ENCODE measurements around the gene CASP2. TPM values are rescaled to one million over a fixed set of nuclear protein-coding genes. Genes with fewer than 3 reads are reported as not detected.

Gene CASP2
- total RNA-seq, 2 donors from 2014 or later, result 33.9 to 47.0 TPM

- Histone ChIP-seq H3K36me3 (no peaks in the 10 kb centered on the region), H3K27me3 (no peaks in the 10 kb centered on the region), H3K4me1 (no peaks in the 10 kb centered on the region), H3K9me3 (no peaks in the 10 kb centered on the region), H3K27ac (no peak overlapping the region), H3K4me3 (peak overlapping the region; percentile 5), H3K9ac (ENCODE audit: low read depth in 2 of 2, low read length in 2 of 2) (no peak overlapping the region)
- intact Hi-C loops (cut with DNase I), result no loop called here
- peak; percentile 64 for DNase-seq
- TF ChIP-seq CTCF (IDR thresholded peaks at IDR 0.05), result peak; percentile 65
Observed at GRCh38 chr7:143345428-143345900, 57.3 kb downstream of the CASP2 start.

- no peaks in the 10 kb centered on the region for H3K9me3 ChIP-seq
- no peak for DNase-seq
- intact Hi-C loops (cut with DNase I), result no loop called here
- no peak for TF ChIP-seq CTCF (IDR thresholded peaks at IDR 0.05)
- no peak overlapping the region for H3K9ac ChIP-seq (ENCODE audit: low read depth in 2 of 2, low read length in 2 of 2)
- no peaks in the 10 kb centered on the region for H3K27me3 ChIP-seq
- no peak overlapping the region for H3K27ac ChIP-seq
- no peak overlapping the region for H3K4me3 ChIP-seq
- no peaks in the 10 kb centered on the region for H3K36me3 ChIP-seq
- no peaks in the 10 kb centered on the region for H3K4me1 ChIP-seq
Observed at GRCh38 chr7:143346018-143346417, 57.9 kb downstream of the CASP2 start.

GRCh38 chr7:143347950-143348349 lies 59.8 kb downstream of the CASP2 start:
- no peak overlapping the region for H3K4me3 ChIP-seq
- no peaks in the 10 kb centered on the region for H3K9me3 ChIP-seq
- no peaks in the 10 kb centered on the region for H3K27me3 ChIP-seq
- H3K27ac ChIP-seq, result no peak overlapping the region
- no peak overlapping the region for H3K9ac ChIP-seq (ENCODE audit: low read depth in 2 of 2, low read length in 2 of 2)
- no peak for TF ChIP-seq CTCF (IDR thresholded peaks at IDR 0.05)
- intact Hi-C loops (cut with DNase I), result no loop called here
- H3K4me1 ChIP-seq, result no peaks in the 10 kb centered on the region
- H3K36me3 ChIP-seq, result no peaks in the 10 kb centered on the region
- no peak for DNase-seq

- TF ChIP-seq CTCF (IDR thresholded peaks at IDR 0.05), result no peak
- Histone ChIP-seq H3K27me3 (no peaks in the 10 kb centered on the region), H3K27ac (no peak overlapping the region), H3K4me1 (no peaks in the 10 kb centered on the region), H3K9ac (ENCODE audit: low read depth in 2 of 2, low read length in 2 of 2) (no peak overlapping the region), H3K9me3 (no peaks in the 10 kb centered on the region), H3K4me3 (no peak overlapping the region), H3K36me3 (no peaks in the 10 kb centered on the region)
- intact Hi-C loops (cut with DNase I), result no loop called here
- no peak for DNase-seq
Observed at GRCh38 chr7:143351060-143351459, 62.9 kb downstream of the CASP2 start.

- no peak for DNase-seq
- Histone ChIP-seq H3K4me1 (no peaks in the 10 kb centered on the region), H3K27ac (no peak overlapping the region), H3K9me3 (no peaks in the 10 kb centered on the region), H3K9ac (ENCODE audit: low read depth in 2 of 2, low read length in 2 of 2) (no peak overlapping the region), H3K4me3 (no peak overlapping the region), H3K27me3 (no peaks in the 10 kb centered on the region), H3K36me3 (no peaks in the 10 kb centered on the region)
- TF ChIP-seq CTCF (IDR thresholded peaks at IDR 0.05), result no peak
- intact Hi-C loops (cut with DNase I), result no loop called here
Observed at GRCh38 chr7:143351574-143351973, 63.4 kb downstream of the CASP2 start.
